Caco-2 (cell line): Measurements from ENCODE around the gene MUC5AC. TPM values are rescaled to one million over a fixed set of nuclear protein-coding genes. Genes with fewer than 3 reads are reported as not detected.

Experiments
- BruUV-seq: library from RNA; stranded (reverse); fragments of 400-500 nt; replicated peaks from 2 replicates; lab custom pipeline; 2021; lab: Mats Ljungman, UMichigan
- CTCF ChIA-PET: fragments of 300-600 bp; sonication (Branson Sonifier 250); formaldehyde crosslinking; loops from one replicate; lab custom pipeline; 2022; ENCODE audit warnings: antibody characterized with exemption; lab: Charles Lee
- POLR2A ChIA-PET: fragments of 300-600 bp; sonication (Branson Sonifier 250); formaldehyde crosslinking; loops from one replicate; lab custom pipeline; 2022; ENCODE audit warnings: antibody characterized with exemption; lab: Charles Lee
- DNase-seq, 2 experiments: peaks; one replicate each; pipeline versions ENCODE4 v3.0.0 to v3.0.0-alpha.2; 2020 to 2022
- H3K27me3 ChIP-seq: replicated peaks from 2 replicates; pipeline ENCODE4 v1.6.0; 2011; ENCODE audit warnings: low read length; ENCODE audit not compliant: control insufficient read depth, insufficient read depth
- H3K36me3 ChIP-seq: 2 replicates; pipeline ENCODE4 v1.5.1; 2011; ENCODE audit warnings: low read length; ENCODE audit not compliant: control insufficient read depth, insufficient read depth
- H3K4me1 ChIP-seq: fragments of 250-450 bp; sonication (Bioruptor Pico); 2 replicates; pipeline ENCODE4 v1.5.1; 2020; ENCODE audit warnings: mild to moderate bottlenecking
- H3K4me3 ChIP-seq: 2 replicates; pipeline ENCODE4 v1.5.1; 2011; ENCODE audit warnings: low read depth, mild to moderate bottlenecking, control low read depth, low read length
- H3K9me3 ChIP-seq: fragments of 250-450 bp; sonication (Bioruptor Pico); 2 replicates; pipeline ENCODE4 v1.5.1; 2020; ENCODE audit warnings: mild to moderate bottlenecking, moderate library complexity
- H3K27ac Mint-ChIP-seq: one replicate; pipeline ENCODE4 v1.8.0; 2022; ENCODE audit warnings: mixed read lengths; ENCODE audit not compliant: unreplicated experiment
- H3K27me3 Mint-ChIP-seq: one replicate; pipeline ENCODE4 v1.8.0; 2022; ENCODE audit warnings: mixed read lengths; ENCODE audit not compliant: insufficient read depth, unreplicated experiment
- H3K36me3 Mint-ChIP-seq: one replicate; pipeline ENCODE4 v1.8.0; 2022; ENCODE audit warnings: mild to moderate bottlenecking, mixed read lengths; ENCODE audit not compliant: insufficient read depth, unreplicated experiment
- H3K4me1 Mint-ChIP-seq: one replicate; pipeline ENCODE4 v1.8.0; 2022; ENCODE audit warnings: low read depth, mixed read lengths; ENCODE audit not compliant: unreplicated experiment
- H3K4me3 Mint-ChIP-seq: one replicate; pipeline ENCODE4 v1.8.0; 2022; ENCODE audit warnings: mild to moderate bottlenecking, moderate library complexity, mixed read lengths; ENCODE audit not compliant: unreplicated experiment
- H3K9me3 Mint-ChIP-seq: one replicate; pipeline ENCODE4 v1.8.0; 2022; ENCODE audit warnings: mixed read lengths; ENCODE audit not compliant: unreplicated experiment
- intact Hi-C: fragments of 100-400 bp; cut with micrococcal nuclease; formaldehyde crosslinking; loops from one replicate; pipeline ENCODE4 v1.10.0; 2022; ENCODE audit not compliant: unreplicated experiment
- total RNA-seq: library from RNA; stranded (reverse); gene quantifications from 2 replicates; pipeline ENCODE4 v1.2.3, GENCODE V29; 2022
- TF ChIP-seq, protein P1 (sequence below), 2 experiments: fragments of 200-600 bp in 1 of 2; IDR thresholded peaks; 1 replicate in 1 of 2; 2 replicates in 1 of 2; pipeline versions ENCODE4 v1.5.1 to v1.8.0; 2011 to 2022; ENCODE audit warnings: antibody characterized with exemption in 1 of 2, control low read depth in 1 of 2, inconsistent platforms in 1 of 2, low read depth in 1 of 2, low read length in 1 of 2, mild to moderate bottlenecking in 1 of 2, moderate library complexity in 1 of 2; ENCODE audit not compliant: insufficient read depth in 1 of 2, severe bottlenecking in 1 of 2, unreplicated experiment in 1 of 2

MUC5AC gene
- total RNA-seq, 1 experiment from 2014 or later = 0.25 TPM

GRCh38 chr11:1121331-1121812, 36.4 kb upstream of the MUC5AC start:
- BruUV-seq = no TSS peak

DNA sequence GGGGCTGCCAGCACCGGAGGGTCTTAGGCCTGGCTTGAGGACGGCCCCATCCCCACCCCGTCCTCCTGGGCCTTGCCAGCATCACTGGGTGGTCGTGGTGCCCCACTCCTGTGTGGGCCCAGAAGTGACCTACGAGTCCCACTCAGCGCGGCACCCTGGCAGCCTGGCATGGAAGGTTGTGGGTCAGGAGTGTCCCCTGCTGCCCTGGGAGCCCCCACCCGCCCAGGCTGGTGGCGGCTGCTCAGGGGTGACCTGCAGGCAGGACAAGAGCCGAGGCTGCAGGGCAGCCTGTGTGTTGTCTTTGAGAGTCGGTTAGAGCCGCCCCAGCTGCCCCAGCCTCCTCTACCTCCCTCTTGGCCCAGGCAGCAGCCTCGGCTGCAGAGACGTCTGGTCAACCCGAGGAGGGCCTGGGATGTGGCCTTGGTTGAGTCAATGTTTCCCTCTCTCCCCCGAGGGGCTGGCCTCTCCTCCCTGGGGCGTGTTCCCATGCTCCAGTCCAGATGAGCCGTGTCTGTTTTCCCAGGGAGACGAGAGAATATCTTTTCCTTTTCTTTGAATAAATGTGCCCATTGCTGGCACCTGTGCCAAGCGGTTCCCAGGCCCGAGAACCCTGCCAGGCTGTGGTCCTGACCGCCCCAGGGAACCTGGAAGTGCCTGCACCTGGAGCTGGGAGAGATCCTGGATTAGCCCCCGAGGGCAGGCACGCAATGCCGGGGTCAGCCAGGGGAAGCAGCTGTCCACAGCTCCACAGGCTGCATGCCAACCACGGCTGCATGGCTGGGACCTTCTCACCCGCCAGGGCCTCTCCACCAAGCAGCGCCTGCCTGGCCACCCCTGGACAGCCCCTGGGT, 35.7 kb upstream of the MUC5AC start:
- Mint-ChIP-seq H3K27ac (no peak overlapping the region), H3K9me3 (peaks cover 16% of the 10 kb centered on the region), H3K27me3 (peaks cover 14% of the 10 kb centered on the region), H3K36me3 (no peaks in the 10 kb centered on the region), H3K4me3 (no peak overlapping the region), H3K4me1 (no peaks in the 10 kb centered on the region)
- TF ChIP-seq, protein P1, sequence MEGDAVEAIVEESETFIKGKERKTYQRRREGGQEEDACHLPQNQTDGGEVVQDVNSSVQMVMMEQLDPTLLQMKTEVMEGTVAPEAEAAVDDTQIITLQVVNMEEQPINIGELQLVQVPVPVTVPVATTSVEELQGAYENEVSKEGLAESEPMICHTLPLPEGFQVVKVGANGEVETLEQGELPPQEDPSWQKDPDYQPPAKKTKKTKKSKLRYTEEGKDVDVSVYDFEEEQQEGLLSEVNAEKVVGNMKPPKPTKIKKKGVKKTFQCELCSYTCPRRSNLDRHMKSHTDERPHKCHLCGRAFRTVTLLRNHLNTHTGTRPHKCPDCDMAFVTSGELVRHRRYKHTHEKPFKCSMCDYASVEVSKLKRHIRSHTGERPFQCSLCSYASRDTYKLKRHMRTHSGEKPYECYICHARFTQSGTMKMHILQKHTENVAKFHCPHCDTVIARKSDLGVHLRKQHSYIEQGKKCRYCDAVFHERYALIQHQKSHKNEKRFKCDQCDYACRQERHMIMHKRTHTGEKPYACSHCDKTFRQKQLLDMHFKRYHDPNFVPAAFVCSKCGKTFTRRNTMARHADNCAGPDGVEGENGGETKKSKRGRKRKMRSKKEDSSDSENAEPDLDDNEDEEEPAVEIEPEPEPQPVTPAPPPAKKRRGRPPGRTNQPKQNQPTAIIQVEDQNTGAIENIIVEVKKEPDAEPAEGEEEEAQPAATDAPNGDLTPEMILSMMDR (IDR thresholded peaks at IDR 0.05; ENCODE audit: insufficient read depth in 1 of 2, low read depth in 1 of 2, low read length in 1 of 2, severe bottlenecking in 1 of 2, unreplicated experiment in 1 of 2) = no peak
- BruUV-seq = no TSS peak
- CTCF ChIA-PET = no interaction called here
- intact Hi-C loops = no loop called here
- no peak for DNase-seq
- Histone ChIP-seq H3K27me3 (no peaks in the 10 kb centered on the region), H3K4me1 (no peaks in the 10 kb centered on the region), H3K9me3 (no peaks in the 10 kb centered on the region), H3K36me3 (no peaks in the 10 kb centered on the region), H3K4me3 (no peak overlapping the region)
- POLR2A ChIA-PET = no interaction called here

More at GRCh38 chr11:1121331-1121812, 36.4 kb upstream of the MUC5AC start:
- no peaks in the 10 kb centered on the region for H3K36me3 ChIP-seq
- H3K27ac Mint-ChIP-seq = no peak overlapping the region
- no peaks in the 10 kb centered on the region for H3K4me1 ChIP-seq
- H3K4me3 Mint-ChIP-seq = no peak overlapping the region
- CTCF ChIA-PET = no interaction called here
- H3K9me3 Mint-ChIP-seq = peaks cover 16% of the 10 kb centered on the region
- POLR2A ChIA-PET = no interaction called here
- peak in 1 of 2 experiments; percentile 38 for DNase-seq
- H3K4me3 ChIP-seq = no peak overlapping the region
- no peaks in the 10 kb centered on the region for H3K4me1 Mint-ChIP-seq
- intact Hi-C loops = no loop called here
- TF ChIP-seq, protein P1 (IDR thresholded peaks at IDR 0.05; ENCODE audit: insufficient read depth in 1 of 2, low read depth in 1 of 2, low read length in 1 of 2, severe bottlenecking in 1 of 2, unreplicated experiment in 1 of 2) = no peak
- H3K9me3 ChIP-seq = no peaks in the 10 kb centered on the region
- peaks cover 17% of the 10 kb centered on the region for H3K27me3 Mint-ChIP-seq
- no peaks in the 10 kb centered on the region for H3K27me3 ChIP-seq
- no peaks in the 10 kb centered on the region for H3K36me3 Mint-ChIP-seq

DNA sequence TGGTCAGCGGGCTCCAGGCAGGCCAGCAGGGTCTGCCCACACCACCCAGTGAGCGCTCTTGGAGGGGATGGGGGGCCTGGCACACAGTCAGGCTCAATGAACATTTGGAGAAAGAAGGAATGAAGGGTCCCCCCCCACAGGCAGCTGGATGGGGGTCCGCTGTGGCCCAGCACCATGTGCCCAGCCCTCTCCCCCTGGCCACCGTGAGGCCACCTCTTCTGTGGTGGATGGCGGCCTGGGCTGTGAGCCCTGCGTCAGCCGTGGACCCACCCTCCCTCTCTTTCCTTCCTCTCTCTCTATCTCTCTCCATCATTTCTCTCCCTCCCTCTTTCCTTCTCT, 35.1 kb upstream of the MUC5AC start:
- CTCF ChIA-PET = no interaction called here
- Mint-ChIP-seq H3K4me1 (no peaks in the 10 kb centered on the region), H3K36me3 (no peaks in the 10 kb centered on the region), H3K27me3 (peaks cover 14% of the 10 kb centered on the region), H3K9me3 (peaks cover 16% of the 10 kb centered on the region), H3K27ac (no peak overlapping the region), H3K4me3 (no peak overlapping the region)
- Histone ChIP-seq H3K36me3 (no peaks in the 10 kb centered on the region), H3K4me3 (no peak overlapping the region), H3K4me1 (no peaks in the 10 kb centered on the region), H3K9me3 (no peaks in the 10 kb centered on the region), H3K27me3 (no peaks in the 10 kb centered on the region)
- DNase-seq = no peak
- BruUV-seq = no TSS peak
- TF ChIP-seq, protein P1 (IDR thresholded peaks at IDR 0.05; ENCODE audit: insufficient read depth in 1 of 2, low read depth in 1 of 2, low read length in 1 of 2, severe bottlenecking in 1 of 2, unreplicated experiment in 1 of 2) = no peak
- intact Hi-C loops = no loop called here
- POLR2A ChIA-PET = no interaction called here
